SK-N-SH treated with all-trans-retinoic acid at 6 μM for 48 hours (cell line): ENCODE measurements around the gene RNF133.

Experiments
- ATAC-seq: fragments of 200-7000 bp; cut with Tn5 transposase; 3 replicates; pipeline ENCODE4 v1.9.1; 2020; ENCODE audit warnings: mild to moderate bottlenecking, moderate library complexity
- ARNTL ChIP-seq: fragments of 450-650 bp; formaldehyde crosslinking; IDR thresholded peaks from 2 replicates; pipeline ENCODE4 v1.5.0; 2020; ENCODE audit warnings: low read depth, mild to moderate bottlenecking, moderate library complexity, borderline replicate concordance
- BACH2 ChIP-seq: fragments of 250-450 bp; sonication (Bioruptor Pico); IDR thresholded peaks from 2 replicates; pipeline ENCODE4 v1.9.0; 2021; ENCODE audit warnings: mild to moderate bottlenecking, borderline replicate concordance
- CREB5 ChIP-seq: fragments of 250-450 bp; sonication (Bioruptor Pico); IDR thresholded peaks from 2 replicates; pipeline ENCODE4 v1.5.1; 2020; ENCODE audit warnings: low read depth, mild to moderate bottlenecking, moderate library complexity
- CSRNP3 ChIP-seq: fragments of 250-450 bp; sonication (Bioruptor Pico); IDR thresholded peaks from 2 replicates; pipeline ENCODE4 v1.5.1; 2021; ENCODE audit warnings: mild to moderate bottlenecking, moderate library complexity
- ESRRG ChIP-seq: fragments of 250-450 bp; sonication (Bioruptor Pico); IDR thresholded peaks from 2 replicates; pipeline ENCODE4 v1.6.1; 2021; ENCODE audit warnings: mild to moderate bottlenecking
- GLIS3 ChIP-seq: fragments of 250-450 bp; sonication (Bioruptor Pico); IDR thresholded peaks from 2 replicates; pipeline ENCODE4 v1.5.0; 2020; ENCODE audit warnings: mild to moderate bottlenecking, moderate library complexity
- ISL1 ChIP-seq: fragments of 250-450 bp; sonication (Bioruptor Pico); IDR thresholded peaks from 2 replicates; pipeline ENCODE4 v2.1.2; 2022; ENCODE audit warnings: mild to moderate bottlenecking, moderate library complexity
- OSR1 ChIP-seq: fragments of 250-450 bp; sonication (Bioruptor Pico); IDR thresholded peaks from 2 replicates; pipeline ENCODE4 v1.8.0; 2022; ENCODE audit warnings: moderate library complexity, mild to moderate bottlenecking, inconsistent platforms
- PATZ1 ChIP-seq: fragments of 250-450 bp; sonication (Bioruptor Pico); IDR thresholded peaks from 2 replicates; pipeline ENCODE4 v1.8.0; 2020; ENCODE audit warnings: mild to moderate bottlenecking, moderate library complexity, borderline replicate concordance
- POU6F1 ChIP-seq: fragments of 250-450 bp; sonication (Bioruptor Pico); IDR thresholded peaks from 2 replicates; pipeline ENCODE4 v1.8.0; 2021; ENCODE audit warnings: low read depth, mild to moderate bottlenecking, moderate library complexity, borderline replicate concordance
- PPARA ChIP-seq: fragments of 250-450 bp; sonication (Bioruptor Pico); IDR thresholded peaks from 2 replicates; pipeline ENCODE4 v1.5.0; 2020; ENCODE audit warnings: mild to moderate bottlenecking, borderline replicate concordance
- RARB ChIP-seq: fragments of 250-450 bp; sonication (Bioruptor Pico); IDR thresholded peaks from 2 replicates; pipeline ENCODE4 v1.8.0; 2021; ENCODE audit warnings: mild to moderate bottlenecking, moderate library complexity
- SNAI2 ChIP-seq: fragments of 250-450 bp; sonication (Bioruptor Pico); IDR thresholded peaks from 2 replicates; pipeline ENCODE4 v1.5.0; 2020; ENCODE audit warnings: mild to moderate bottlenecking, moderate library complexity
- TCF4 ChIP-seq: fragments of 250-450 bp; sonication (Bioruptor Pico); IDR thresholded peaks from 2 replicates; pipeline ENCODE4 v1.8.0; 2021; ENCODE audit warnings: mild to moderate bottlenecking, moderate library complexity, borderline replicate concordance
- TOX ChIP-seq: fragments of 250-450 bp; sonication (Bioruptor Pico); IDR thresholded peaks from 2 replicates; pipeline ENCODE4 v1.8.0; 2021; ENCODE audit warnings: mild to moderate bottlenecking, moderate library complexity, borderline replicate concordance
- ZC3H10 ChIP-seq: fragments of 250-450 bp; sonication (Bioruptor Pico); IDR thresholded peaks from 2 replicates; pipeline ENCODE4 v1.5.1; 2021; ENCODE audit warnings: mild to moderate bottlenecking, moderate library complexity
- ZFP3 ChIP-seq: fragments of 250-450 bp; sonication (Bioruptor Pico); IDR thresholded peaks from 2 replicates; pipeline ENCODE4 v1.5.0; 2020; ENCODE audit warnings: mild to moderate bottlenecking, moderate library complexity
- ZFP30 ChIP-seq: fragments of 450-650 bp; formaldehyde crosslinking; IDR thresholded peaks from 2 replicates; pipeline ENCODE4 v1.5.0; 2022; ENCODE audit warnings: mild to moderate bottlenecking, moderate library complexity
- ZNF565 ChIP-seq: fragments of 450-650 bp; formaldehyde crosslinking; conservative IDR thresholded peaks from 2 replicates; pipeline ENCODE4 v1.5.0; 2020; ENCODE audit warnings: low read depth, mild to moderate bottlenecking, moderate library complexity
- ZNF70 ChIP-seq: fragments of 450-650 bp; formaldehyde crosslinking; IDR thresholded peaks from 2 replicates; pipeline ENCODE4 v1.5.0; 2020; ENCODE audit warnings: mild to moderate bottlenecking, moderate library complexity
- ZNF8 ChIP-seq: fragments of 450-650 bp; formaldehyde crosslinking; IDR thresholded peaks from 2 replicates; pipeline ENCODE4 v1.5.0; 2020; ENCODE audit warnings: mild to moderate bottlenecking, moderate library complexity

RNF133 gene

GRCh38 chr7:122719010-122719578, 20.2 kb upstream of the RNF133 start:
- no peak for TF ChIP-seq ESRRG (CRISPR knock-in tag)
- no peak for TF ChIP-seq ISL1 (CRISPR knock-in tag)
- no peak for TF ChIP-seq ZFP3 (CRISPR knock-in tag)
- no peak for TF ChIP-seq BACH2
- no peak for TF ChIP-seq PPARA (CRISPR knock-in tag)
- no peak for ATAC-seq

GRCh38 chr7:122717356-122718089, 18.6 kb upstream of the RNF133 start:
- TF ChIP-seq ARNTL (CRISPR knock-in tag) (no peak), ESRRG (CRISPR knock-in tag) (no peak), TCF4 (CRISPR knock-in tag) (no peak), RARB (no peak), ZFP30 (CRISPR knock-in tag) (no peak), CSRNP3 (CRISPR knock-in tag) (no peak), ZC3H10 (no peak), ISL1 (CRISPR knock-in tag) (no peak), POU6F1 (CRISPR knock-in tag) (no peak)
- ATAC-seq: no peak

- no peak for ATAC-seq
- no peak for TF ChIP-seq TOX
- TF ChIP-seq BACH2: no peak
- TF ChIP-seq ZC3H10: no peak
- TF ChIP-seq ZFP30 (CRISPR knock-in tag): no peak
- no peak for TF ChIP-seq OSR1 (CRISPR knock-in tag)
- TF ChIP-seq ARNTL (CRISPR knock-in tag): no peak
- TF ChIP-seq PATZ1 (CRISPR knock-in tag): no peak
- no peak for TF ChIP-seq GLIS3 (CRISPR knock-in tag)
- TF ChIP-seq ESRRG (CRISPR knock-in tag): no peak
- TF ChIP-seq ISL1 (CRISPR knock-in tag): no peak
- no peak for TF ChIP-seq ZNF565 (CRISPR knock-in tag)
- no peak for TF ChIP-seq RARB
- no peak for TF ChIP-seq ZNF70 (CRISPR knock-in tag)
- no peak for TF ChIP-seq CREB5 (CRISPR knock-in tag)
- no peak for TF ChIP-seq PPARA (CRISPR knock-in tag)
- no peak for TF ChIP-seq TCF4 (CRISPR knock-in tag)
- TF ChIP-seq ZNF8 (CRISPR knock-in tag): no peak
- TF ChIP-seq SNAI2 (CRISPR knock-in tag): no peak
- no peak for TF ChIP-seq CSRNP3 (CRISPR knock-in tag)
Observed at GRCh38 chr7:122715183-122715582, 16.3 kb upstream of the RNF133 start.
